M059J (cell line): ENCODE measurements around the gene KIF1A. TPM values are rescaled to one million over a fixed set of nuclear protein-coding genes. Genes with fewer than 3 reads are reported as not detected.

Experiments
- DNase-seq: peaks from one replicate; pipeline ENCODE4 v3.0.0-alpha.2; 2012; ENCODE audit warnings: low read depth
- total RNA-seq: library from RNA; depleted of rRNA; stranded (reverse); fragments of >200 nt; shearing (Covaris generic); gene quantifications from 2 replicates; pipeline ENCODE4 v1.2.3, GENCODE V29; 2014

KIF1A gene
- total RNA-seq, 1 experiment from 2014 or later = not detected

DNA sequence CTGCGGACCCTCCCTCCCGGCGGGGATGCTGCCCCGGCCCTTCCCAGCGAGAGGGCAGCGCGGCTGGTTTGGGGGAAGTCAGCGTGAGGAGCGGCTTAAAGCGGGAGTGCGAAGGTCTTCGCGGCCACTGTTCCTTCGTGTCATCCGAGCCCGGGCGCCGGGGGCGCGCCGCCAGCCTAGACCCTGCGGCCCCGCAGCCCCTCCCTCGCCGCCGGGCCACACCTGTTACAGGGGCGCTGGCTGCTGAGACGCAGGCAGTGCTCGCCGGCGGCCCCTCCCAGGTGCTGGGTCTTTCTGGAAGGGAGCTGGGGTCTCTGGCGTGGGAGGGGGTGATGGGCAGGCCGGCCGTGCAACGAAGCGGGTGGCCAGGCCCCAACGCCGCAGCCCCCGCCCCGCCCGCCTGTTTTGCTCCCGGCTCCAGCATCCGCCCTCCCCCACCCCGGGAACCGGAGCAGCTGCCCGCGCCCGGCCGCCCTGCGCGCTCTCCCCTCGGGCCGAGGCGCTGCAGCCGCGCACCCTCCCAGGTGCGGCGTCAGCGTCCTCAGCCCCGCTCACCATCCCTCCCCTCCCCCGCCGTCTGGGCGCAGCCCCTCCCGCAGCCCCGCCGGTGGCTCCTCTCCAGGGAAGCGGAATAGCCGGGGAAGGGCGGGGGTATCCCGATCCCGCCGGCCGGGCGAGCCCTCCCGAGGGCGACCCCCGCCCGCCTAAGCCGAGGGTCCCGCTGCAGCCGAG lies 727 bp downstream of the KIF1A start:
- no peak for DNase-seq

DNA sequence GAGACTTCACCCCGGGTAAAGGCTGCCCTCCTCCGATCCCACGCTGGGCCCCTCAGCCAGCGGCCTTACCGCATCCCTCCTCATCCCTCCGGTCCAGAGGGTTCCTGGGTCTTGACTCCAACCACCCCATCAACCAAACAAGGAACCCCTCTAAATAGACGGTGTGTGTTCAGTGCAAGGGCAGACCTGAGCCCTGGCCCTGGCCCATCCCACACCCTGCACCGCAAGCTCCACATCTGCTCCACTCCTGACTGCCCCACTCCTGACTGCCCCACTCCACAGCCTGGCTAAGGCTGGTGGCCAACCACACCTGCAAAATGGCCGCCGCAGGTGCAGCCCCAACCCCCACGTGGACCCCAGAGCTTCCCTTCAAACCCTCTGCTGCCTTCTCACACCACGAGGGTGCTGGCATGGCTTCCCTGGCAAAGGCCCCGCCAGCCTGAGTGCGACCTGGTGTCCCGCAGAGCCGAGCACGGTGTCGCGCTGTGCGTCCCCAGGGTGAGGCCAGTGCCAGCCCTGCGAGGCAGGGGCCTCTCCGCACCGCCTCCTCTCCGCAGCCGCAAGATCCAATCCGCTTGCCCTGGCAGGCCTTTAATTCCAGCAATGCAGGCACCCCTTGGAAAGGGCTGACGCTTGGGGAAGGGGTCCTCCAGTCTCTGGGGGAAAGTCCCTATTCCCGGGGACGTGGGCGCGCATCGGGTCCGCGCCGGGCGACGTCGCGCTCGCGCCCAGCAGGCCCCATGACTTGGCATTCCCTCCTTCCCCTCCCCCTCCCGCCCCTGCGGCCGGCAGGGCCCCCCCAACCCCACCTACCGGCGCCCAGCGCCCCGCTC lies 1.5 kb downstream of the KIF1A start:
- no peak for DNase-seq

DNA sequence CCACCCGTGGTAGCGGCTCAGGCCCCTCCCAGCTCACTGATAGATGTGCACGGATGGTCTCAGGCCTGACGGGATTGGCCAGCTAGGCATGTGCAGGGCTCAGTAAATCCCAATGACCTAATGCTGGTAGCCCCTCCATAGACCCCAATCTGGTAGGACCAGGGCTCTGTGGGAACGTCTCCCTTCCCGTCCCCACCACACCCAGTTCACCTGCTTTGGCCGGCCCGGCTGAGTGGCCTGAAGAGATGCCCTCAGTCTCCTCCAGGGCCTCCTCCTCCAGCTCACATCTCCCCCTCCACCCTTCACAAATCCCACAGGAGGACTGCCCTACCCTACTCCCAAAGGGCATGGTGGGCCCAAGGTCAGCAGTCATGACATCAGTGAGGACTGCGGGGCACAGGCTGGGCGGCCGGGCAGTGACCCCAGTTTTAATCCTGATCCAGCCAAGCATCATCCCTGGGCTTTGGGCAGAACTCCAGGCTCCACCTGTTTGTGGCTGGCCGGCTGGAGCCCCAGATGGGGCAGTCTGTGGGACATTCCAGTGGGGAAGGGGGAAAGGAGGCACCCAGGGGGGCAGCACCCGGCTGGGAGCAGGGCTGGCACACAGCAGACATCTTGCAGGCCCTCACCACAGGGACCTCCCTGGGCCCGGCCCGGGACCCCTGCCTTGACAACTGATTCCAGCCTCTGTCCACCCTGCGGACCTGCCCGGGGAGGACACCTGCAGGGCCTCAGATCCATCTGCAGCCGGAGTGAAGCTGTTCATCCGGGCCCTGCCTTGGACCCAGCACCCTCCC lies 2.3 kb downstream of the KIF1A start:
- no peak for DNase-seq

DNA sequence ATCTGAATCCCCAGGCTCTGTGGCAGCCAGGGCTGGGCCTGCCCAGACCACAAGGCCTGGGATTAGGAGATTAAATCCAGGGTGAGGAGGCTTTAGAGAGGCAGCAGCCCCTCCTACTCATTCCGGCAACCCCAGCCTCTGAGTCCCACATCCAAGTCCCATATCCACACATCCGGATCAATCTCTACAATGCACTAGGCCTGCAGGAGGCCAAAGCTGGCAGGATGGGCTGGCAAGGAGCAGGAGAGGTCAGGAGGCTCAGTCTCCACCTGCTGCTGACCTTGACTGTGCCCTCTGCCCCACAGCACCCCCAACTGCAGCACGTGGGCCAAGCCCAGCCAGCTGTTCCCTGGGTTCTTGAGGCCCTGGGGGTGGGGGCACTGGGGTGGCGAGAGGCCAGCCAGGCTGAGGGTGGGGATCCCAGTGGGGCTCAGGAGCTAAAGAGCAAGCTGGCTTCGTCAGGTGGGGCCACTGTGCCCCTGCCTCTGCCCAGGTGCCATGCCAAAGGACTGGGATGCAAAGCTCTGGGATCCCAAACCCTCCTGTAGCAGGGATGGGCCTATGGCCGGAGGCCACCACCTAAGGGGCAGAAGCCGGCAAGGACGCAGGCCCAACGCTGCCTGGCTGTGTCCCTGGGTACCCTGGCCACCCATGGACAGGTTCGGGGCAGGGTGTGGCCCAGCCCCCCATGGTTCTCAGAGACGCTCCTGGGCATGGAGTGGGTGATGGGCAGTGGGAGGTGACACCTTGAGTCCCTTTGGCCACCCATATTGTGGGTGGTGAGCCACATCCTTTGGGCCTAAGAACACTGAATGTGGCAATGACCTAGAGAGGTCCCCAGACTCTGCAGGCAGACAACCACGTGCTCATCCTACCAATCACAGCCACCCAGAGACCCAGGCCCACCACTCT lies 3.2 kb downstream of the KIF1A start:
- DNase-seq = no peak

DNA sequence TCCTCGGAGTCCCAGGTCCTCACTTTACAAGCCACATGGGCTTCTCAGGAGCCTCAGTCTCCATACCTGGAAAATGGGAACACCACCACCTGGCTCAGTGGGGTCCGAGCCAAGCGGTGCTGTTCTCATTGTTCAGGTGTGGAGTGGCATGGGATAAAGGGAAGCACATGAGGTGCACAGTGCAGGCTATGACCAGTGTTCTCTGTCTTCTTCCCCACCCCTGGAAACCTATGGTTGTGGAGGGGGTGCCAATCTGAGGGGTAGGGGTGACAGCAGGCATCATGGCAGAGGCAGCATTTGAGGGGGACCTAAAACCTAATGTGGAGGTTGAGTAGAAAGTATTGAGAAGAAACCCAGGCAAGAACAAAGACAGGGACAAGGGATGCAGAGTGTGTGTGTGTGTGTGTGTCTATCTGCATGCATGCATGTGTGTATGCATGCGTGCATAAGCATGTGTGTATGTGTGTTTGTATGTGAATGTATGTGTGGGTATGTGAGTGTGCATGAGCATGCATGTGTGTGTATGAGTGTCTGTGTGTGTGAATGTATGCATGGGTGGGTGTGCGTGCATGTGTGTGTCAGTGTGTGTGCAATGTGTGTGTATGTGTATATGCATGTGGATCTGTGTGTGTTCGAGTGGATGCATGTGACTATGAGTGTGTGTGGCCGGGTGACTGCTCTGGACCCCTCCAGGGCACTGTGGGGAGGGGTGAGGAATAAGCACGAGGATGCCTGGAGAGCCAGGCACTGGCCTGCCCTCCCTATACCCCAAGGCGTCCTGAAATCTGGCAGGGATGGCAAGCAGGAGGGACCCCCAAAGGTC lies 4.0 kb downstream of the KIF1A start:
- no peak for DNase-seq

DNA sequence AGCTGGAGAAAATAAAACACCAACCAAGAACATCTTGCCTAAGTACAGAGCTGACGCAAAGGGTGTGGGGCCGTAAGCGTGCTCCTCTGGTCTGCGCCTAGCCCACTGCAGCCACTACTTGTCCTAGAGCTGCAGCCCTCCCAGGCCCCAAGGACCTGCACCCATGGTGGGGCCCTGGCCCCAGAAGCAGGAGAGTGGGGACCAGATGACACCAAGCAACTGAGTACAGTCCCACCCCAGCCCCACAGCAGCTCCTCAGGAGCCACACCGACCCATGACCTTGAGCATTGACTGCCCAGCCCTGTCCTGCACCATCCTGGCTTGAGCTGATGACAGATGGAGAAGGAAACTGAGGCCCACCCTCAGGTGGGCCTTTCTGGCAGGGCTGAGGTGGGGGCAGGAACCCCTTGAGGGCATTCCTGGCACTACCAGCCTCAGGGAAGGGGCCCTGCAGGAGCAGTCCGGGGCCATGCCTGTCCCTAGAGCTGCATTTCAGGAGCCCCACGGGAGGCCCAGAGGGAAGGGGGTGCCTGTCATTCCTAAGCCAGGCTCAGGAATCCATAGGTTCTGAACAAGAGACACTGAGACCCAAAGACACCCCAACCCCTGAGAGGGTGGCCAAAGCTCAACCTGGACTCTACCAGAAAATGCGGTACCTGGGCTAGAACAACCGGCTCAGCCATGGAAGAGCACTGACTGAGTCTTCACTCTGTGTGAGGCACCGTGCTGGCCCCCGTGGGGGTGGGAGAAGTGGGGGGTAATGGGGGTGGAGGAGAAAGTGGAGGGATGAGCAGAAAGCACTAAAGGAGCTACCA lies 4.9 kb downstream of the KIF1A start:
- DNase-seq = no peak

DNA sequence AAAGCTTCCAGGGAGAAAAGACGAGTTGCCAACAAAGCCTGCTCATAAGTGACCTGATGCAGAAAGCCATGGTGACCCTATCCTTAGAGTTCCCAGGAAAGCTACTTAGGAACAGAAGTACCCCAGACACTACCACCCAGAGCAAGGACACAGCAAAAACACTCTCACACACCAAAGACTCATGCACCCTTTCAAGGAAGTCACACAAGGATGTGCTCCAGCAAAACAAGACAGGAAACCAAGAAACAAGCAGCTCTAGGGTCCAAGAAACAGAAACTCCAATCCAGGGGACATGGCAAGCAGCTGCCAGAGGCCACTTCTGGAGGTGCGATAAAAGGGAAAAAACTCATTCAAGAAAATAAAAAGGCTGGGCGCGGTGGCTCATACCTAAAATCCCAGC lies 5.7 kb downstream of the KIF1A start:
- no peak for DNase-seq

DNA sequence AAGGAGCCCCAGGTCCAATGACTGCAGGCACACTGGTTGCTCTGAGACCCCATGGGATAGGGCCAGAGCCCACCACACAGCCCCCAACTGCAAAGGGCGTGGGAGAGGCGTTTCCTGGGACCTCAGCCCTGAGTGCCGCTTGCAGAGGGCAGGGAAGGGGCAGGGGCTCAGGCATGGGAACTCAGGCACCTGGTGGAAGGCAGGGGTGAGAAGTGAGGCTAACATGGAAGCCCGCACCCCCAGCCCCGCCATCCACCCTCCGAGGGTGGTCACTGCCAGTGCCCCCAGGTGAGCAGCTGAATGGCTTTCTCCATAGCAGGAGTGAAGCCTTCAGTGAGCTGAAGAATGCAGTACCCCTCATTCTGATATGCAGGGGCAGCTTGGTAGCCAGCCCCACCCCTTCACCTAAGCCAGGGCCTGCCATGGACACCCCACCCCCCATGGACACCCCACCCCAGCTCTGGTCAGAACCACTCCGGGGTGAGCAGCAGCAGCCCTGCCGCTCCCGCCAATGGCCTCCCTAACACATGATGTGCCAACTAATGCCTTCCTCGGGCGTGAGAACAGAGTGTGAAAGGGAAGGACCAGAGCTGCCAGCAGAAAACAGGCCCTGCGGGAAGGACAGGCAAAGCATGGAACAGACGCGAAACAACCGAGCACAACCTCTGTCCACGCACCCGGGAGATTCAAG lies 6.6 kb downstream of the KIF1A start:
- DNase-seq = no peak

DNA sequence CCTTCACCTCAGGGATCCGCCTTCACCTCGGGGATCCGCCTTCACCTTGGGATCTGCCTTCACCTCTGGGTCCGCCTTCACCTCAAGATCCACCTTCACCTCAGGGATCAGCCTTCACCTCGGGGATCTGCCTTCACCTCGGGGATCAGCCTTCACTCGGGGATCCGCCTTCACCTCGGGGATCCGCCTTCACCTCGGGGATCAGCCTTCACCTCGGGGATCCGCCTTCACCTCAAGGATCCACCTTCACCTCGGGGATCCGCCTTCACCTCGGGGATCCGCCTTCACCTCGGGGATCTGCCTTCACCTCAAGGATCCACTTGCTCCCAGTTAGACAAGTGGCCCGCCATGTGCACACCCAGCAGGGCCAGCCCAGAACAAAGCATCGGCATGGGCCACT lies 7.3 kb downstream of the KIF1A start:
- DNase-seq = no peak

DNA sequence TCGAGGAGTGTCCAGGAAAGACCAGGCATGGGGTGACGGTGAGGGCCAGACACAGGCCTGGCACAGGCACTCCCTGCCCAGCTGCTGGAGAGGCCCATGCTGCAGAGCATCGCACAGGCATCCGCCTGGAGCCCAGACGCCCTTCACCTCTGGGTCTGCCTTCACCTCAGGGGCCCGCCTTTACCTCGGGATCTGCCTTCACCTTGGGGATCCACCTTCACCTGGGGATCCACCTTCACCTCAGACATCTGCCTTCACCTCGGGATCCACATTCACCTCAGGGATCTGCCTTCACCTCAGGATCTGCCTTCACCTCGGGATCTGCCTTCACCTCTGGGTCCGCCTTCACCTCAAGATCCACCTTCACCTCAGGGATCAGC lies 7.7 kb downstream of the KIF1A start:
- DNase-seq = no peak

DNA sequence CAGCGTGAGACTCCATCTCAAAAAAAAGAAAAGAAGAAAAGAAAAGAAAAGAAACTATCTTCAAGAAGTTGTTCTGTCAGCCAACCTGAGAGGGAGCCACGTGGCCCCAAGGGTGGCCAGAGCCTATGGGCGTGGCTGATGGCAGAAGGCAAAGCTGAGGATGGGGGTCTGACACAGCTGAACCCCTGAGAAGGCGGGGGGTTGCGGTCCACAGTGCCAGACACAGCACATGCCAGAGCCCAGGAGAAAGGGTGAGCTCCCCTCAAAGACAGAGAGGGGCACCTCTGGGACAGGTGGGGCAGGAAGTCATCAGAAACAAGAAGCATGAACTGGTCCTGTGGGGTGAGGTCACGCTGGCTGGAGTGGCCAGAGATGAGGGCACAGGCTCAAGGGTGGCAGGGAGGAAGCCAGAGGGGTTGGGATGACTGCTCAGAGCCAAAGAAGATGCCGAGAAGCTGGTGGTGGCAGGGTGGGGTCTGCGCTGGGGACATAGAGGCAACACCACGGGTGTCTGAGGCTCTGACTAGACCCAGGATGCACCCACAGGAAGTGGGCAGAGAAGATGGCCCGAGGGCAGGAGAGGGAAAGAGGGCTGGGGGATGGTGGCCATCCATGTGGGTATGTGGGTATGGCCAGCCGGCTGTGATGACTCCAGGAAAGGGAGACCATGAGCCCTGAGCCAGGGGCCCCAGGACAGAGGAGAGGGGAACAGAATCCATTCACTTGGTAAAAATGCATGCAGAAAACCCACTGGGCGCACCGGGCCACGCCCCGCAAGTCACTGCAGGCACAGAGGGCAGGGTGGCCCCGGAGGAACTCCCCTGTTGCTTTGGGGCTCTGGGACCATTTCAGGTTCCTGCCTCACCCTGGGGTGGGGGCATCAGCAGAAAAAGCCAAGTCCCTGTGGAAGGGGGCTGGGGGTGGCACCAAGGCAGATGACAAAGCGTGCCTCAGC lies 8.4 kb downstream of the KIF1A start:
- no peak for DNase-seq

DNA sequence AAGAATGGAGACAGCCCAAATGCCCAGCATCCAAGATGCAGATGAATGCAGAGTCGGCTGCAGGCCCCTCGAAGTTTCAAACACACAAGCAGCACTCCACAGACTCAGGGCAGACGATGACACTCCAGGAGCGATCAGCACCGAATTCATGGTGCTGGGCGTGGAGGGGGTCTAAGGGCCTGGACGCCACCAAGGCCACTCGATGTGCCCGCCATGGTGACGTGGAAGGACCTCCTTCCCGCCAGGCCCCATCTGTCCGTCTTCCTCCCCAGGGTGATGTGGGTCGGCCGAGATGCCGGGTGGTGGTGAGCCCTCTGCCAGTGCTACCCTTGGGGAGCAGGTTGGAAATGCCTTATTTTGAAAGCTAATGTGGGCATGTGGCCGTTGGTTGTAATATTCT lies 9.4 kb downstream of the KIF1A start:
- DNase-seq = no peak

DNA sequence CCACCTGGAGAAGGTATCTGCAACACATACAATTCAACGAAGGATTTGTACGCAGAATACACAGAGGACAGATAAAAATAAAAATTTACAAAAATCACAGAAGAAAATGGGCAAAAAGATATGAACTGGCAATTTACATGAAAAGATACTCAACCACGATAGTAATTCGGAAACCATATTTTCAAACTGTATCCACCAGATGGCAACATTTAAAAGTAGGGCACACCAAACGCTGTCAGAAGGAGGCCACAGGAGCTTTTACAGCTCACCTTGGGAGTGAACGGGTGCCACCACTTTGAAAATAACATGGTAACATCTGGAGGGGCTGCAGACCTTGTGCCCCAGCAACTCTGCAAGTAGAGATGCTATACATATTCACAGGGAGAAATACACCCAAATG lies 9.8 kb downstream of the KIF1A start:
- no peak for DNase-seq

DNA sequence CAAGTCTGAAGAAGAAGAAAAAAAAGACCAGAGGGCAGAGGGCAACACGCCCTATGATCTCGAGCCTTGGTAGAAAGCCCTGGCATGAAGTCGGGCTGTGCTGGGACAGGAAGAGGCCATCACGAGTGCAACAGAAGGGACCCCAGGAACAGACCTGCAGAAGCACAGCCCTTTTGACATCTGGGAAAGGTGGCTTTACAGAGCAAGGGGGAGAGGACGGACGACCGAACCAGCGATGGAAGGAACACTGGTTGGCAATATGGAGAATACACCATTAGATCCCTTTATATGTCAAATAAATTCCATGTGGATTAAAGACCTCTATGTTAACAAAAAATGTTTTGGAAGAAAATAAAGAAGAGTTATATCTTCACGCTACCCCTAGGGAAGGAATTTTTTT lies 10.7 kb downstream of the KIF1A start:
- no peak for DNase-seq

DNA sequence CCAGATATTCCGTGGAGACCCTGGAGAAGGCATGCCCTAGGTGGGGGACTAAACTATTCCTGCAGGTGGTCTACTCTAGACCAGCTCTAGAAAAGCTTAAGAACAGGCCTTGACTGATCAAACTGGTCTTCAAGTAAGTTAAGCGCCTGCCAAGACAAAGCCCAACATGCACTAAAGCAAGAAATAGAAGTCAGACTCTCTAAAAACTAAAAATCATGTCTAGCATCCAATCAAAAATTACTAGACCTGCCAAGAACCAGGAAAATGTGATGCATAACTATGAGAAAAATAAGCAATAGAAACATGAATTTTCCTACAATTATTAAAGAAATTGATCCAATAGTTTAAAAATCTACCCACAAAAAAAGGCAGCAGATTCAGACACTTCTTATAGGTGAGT lies 13.6 kb downstream of the KIF1A start:
- DNase-seq = no peak

DNA sequence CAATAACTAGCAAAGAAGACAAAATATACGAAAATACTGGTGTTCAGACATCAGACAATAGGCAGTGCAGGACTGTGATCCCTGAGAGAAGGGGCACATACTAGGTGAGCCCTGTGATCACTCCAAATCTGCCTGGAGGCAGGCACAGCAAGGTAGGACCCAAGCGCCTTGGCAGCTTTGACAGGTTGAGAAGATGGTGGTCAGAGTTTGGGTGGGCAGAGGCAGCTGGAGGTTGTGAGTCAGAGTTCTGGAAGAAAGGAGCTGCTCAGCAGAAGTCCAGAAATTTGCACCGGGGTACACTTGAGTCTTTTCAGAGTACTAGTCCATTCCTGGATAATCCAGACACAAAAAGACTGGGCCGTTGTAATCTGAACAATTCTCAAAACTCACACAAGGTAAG lies 14.0 kb downstream of the KIF1A start:
- DNase-seq = no peak

DNA sequence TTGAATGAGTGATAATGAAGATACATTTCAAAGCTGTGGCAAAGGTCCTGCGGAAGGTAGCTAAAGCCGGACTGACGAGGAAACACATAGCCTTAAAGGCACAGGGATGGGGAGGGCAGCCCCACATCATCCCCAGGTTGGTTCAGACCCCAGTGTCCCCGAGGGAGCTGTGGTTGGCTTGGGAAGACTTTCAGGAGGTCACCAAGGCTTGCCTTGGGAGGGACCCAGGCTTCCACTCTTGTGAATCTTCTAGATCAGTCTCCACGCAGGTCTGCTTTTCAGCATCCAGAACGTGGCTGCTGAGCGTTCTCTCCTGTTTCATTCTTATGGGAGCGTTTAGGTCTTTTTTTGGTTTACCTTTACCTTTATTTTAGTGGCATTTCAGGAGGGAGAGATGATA lies 16.8 kb downstream of the KIF1A start:
- DNase-seq = no peak
